Caco-2 (cell line): Measurements from ENCODE around the gene ELMO2. TPM values are rescaled to one million over a fixed set of nuclear protein-coding genes. Genes with fewer than 3 reads are reported as not detected.

Source experiments
- BruUV-seq: library from RNA; stranded (reverse); fragments of 400-500 nt; replicated peaks from 2 replicates; lab custom pipeline; 2021; lab: Mats Ljungman, UMichigan
- CTCF ChIA-PET: fragments of 300-600 bp; sonication (Branson Sonifier 250); formaldehyde crosslinking; loops from one replicate; lab custom pipeline; 2022; ENCODE audit warnings: antibody characterized with exemption; lab: Charles Lee
- POLR2A ChIA-PET: fragments of 300-600 bp; sonication (Branson Sonifier 250); formaldehyde crosslinking; loops from one replicate; lab custom pipeline; 2022; ENCODE audit warnings: antibody characterized with exemption; lab: Charles Lee
- DNase-seq, 2 experiments: peaks; one replicate each; pipeline versions ENCODE4 v3.0.0 to v3.0.0-alpha.2; 2020 to 2022
- H3K27me3 ChIP-seq: replicated peaks from 2 replicates; pipeline ENCODE4 v1.6.0; 2011; ENCODE audit warnings: low read length; ENCODE audit not compliant: control insufficient read depth, insufficient read depth
- H3K36me3 ChIP-seq: 2 replicates; pipeline ENCODE4 v1.5.1; 2011; ENCODE audit warnings: low read length; ENCODE audit not compliant: control insufficient read depth, insufficient read depth
- H3K4me1 ChIP-seq: fragments of 250-450 bp; sonication (Bioruptor Pico); 2 replicates; pipeline ENCODE4 v1.5.1; 2020; ENCODE audit warnings: mild to moderate bottlenecking
- H3K4me3 ChIP-seq: 2 replicates; pipeline ENCODE4 v1.5.1; 2011; ENCODE audit warnings: low read depth, mild to moderate bottlenecking, control low read depth, low read length
- H3K9me3 ChIP-seq: fragments of 250-450 bp; sonication (Bioruptor Pico); 2 replicates; pipeline ENCODE4 v1.5.1; 2020; ENCODE audit warnings: mild to moderate bottlenecking, moderate library complexity
- H3K27ac Mint-ChIP-seq: one replicate; pipeline ENCODE4 v1.8.0; 2022; ENCODE audit warnings: mixed read lengths; ENCODE audit not compliant: unreplicated experiment
- H3K27me3 Mint-ChIP-seq: one replicate; pipeline ENCODE4 v1.8.0; 2022; ENCODE audit warnings: mixed read lengths; ENCODE audit not compliant: insufficient read depth, unreplicated experiment
- H3K36me3 Mint-ChIP-seq: one replicate; pipeline ENCODE4 v1.8.0; 2022; ENCODE audit warnings: mild to moderate bottlenecking, mixed read lengths; ENCODE audit not compliant: insufficient read depth, unreplicated experiment
- H3K4me1 Mint-ChIP-seq: one replicate; pipeline ENCODE4 v1.8.0; 2022; ENCODE audit warnings: low read depth, mixed read lengths; ENCODE audit not compliant: unreplicated experiment
- H3K4me3 Mint-ChIP-seq: one replicate; pipeline ENCODE4 v1.8.0; 2022; ENCODE audit warnings: mild to moderate bottlenecking, moderate library complexity, mixed read lengths; ENCODE audit not compliant: unreplicated experiment
- H3K9me3 Mint-ChIP-seq: one replicate; pipeline ENCODE4 v1.8.0; 2022; ENCODE audit warnings: mixed read lengths; ENCODE audit not compliant: unreplicated experiment
- CTCF ChIP-seq, 2 experiments: fragments of 200-600 bp in 1 of 2; IDR thresholded peaks; 1 replicate in 1 of 2; 2 replicates in 1 of 2; pipeline versions ENCODE4 v1.5.1 to v1.8.0; 2011 to 2022; ENCODE audit warnings: antibody characterized with exemption in 1 of 2, control low read depth in 1 of 2, inconsistent platforms in 1 of 2, low read depth in 1 of 2, low read length in 1 of 2, mild to moderate bottlenecking in 1 of 2, moderate library complexity in 1 of 2; ENCODE audit not compliant: insufficient read depth in 1 of 2, severe bottlenecking in 1 of 2, unreplicated experiment in 1 of 2
- intact Hi-C: fragments of 100-400 bp; cut with micrococcal nuclease; formaldehyde crosslinking; loops from one replicate; pipeline ENCODE4 v1.10.0; 2022; ENCODE audit not compliant: unreplicated experiment
- total RNA-seq: library from RNA; stranded (reverse); gene quantifications from 2 replicates; pipeline ENCODE4 v1.2.3, GENCODE V29; 2022

ELMO2 gene
- total RNA-seq, 1 experiment from 2014 or later = 82.4 TPM

- no peak for DNase-seq
- H3K4me1 ChIP-seq = peaks cover 11% of the 10 kb centered on the region
- intact Hi-C loops = no loop called here
- H3K36me3 ChIP-seq = peaks cover 6% of the 10 kb centered on the region
- CTCF ChIA-PET = interaction anchor here (0.8 to 3.3 kb wide), 3 partner anchors 13 to 59 kb away, joined by 4 to 13 read pairs (median 9); partner anchors contain the start of gene ELMO2
- POLR2A ChIA-PET = no interaction called here
- H3K4me1 Mint-ChIP-seq = peaks cover 14% of the 10 kb centered on the region
- peaks cover 57% of the 10 kb centered on the region for H3K36me3 Mint-ChIP-seq
- H3K9me3 Mint-ChIP-seq = no peaks in the 10 kb centered on the region
- no peaks in the 10 kb centered on the region for H3K9me3 ChIP-seq
- no peaks in the 10 kb centered on the region for H3K27me3 Mint-ChIP-seq
- BruUV-seq = no TSS peak
- no peak overlapping the region for H3K4me3 ChIP-seq
- H3K27ac Mint-ChIP-seq = no peak overlapping the region
- H3K4me3 Mint-ChIP-seq = no peak overlapping the region
- no peak for TF ChIP-seq CTCF (IDR thresholded peaks at IDR 0.05; ENCODE audit: insufficient read depth in 1 of 2, low read depth in 1 of 2, low read length in 1 of 2, severe bottlenecking in 1 of 2, unreplicated experiment in 1 of 2)
- no peaks in the 10 kb centered on the region for H3K27me3 ChIP-seq
Measured at GRCh38 chr20:46365487-46366220, 40.8 kb downstream of the ELMO2 start.

- Histone ChIP-seq H3K27me3 (no peaks in the 10 kb centered on the region), H3K9me3 (no peaks in the 10 kb centered on the region), H3K36me3 (peaks cover 3% of the 10 kb centered on the region; the same call in 1 of the 2 replicates), H3K4me1 (peaks cover 11% of the 10 kb centered on the region), H3K4me3 (peak overlapping the region; percentile 86)
- peak overlapping the region; percentile 88 for H3K4me3 Mint-ChIP-seq
- peak overlapping the region; percentile 83 for H3K27ac Mint-ChIP-seq
- no peak for DNase-seq
- H3K36me3 Mint-ChIP-seq = peaks cover 56% of the 10 kb centered on the region
- BruUV-seq = TSS peak; percentile 73
- H3K4me1 Mint-ChIP-seq = peaks cover 14% of the 10 kb centered on the region
- ChIA-PET CTCF (interaction anchor here (0.8 to 3.3 kb wide), 10 partner anchors 9 to 594 kb away, joined by 3 to 13 read pairs (median 5); partner anchors contain the start of gene ELMO2), POLR2A (interaction anchor here (0.6 to 1.9 kb wide), 19 partner anchors 9 to 977 kb away, joined by 3 to 51 read pairs (median 5); partner anchors contain the start of genes ELMO2 and ZNF335)
- H3K27me3 Mint-ChIP-seq = no peaks in the 10 kb centered on the region
- intact Hi-C loops = loop anchor here (1.0 to 5.0 kb wide), 2 partner anchors 41 to 58 kb away; partner anchors contain the start of genes CDH22 and ELMO2
- TF ChIP-seq CTCF (IDR thresholded peaks at IDR 0.05; ENCODE audit: insufficient read depth in 1 of 2, low read depth in 1 of 2, low read length in 1 of 2, severe bottlenecking in 1 of 2, unreplicated experiment in 1 of 2) = no peak
- H3K9me3 Mint-ChIP-seq = no peaks in the 10 kb centered on the region
Measured at GRCh38 chr20:46364670-46365486, 41.5 kb downstream of the ELMO2 start.
